ENCODE measurements around the gene GARIN1A. TPM values are rescaled to one million over a fixed set of nuclear protein-coding genes. Genes with fewer than 3 reads are reported as not detected.

The GARIN1A gene
- total and polyA plus RNA-seq, 12 donors = 0.28 to 6.4 (median 2.3) TPM

DNA sequence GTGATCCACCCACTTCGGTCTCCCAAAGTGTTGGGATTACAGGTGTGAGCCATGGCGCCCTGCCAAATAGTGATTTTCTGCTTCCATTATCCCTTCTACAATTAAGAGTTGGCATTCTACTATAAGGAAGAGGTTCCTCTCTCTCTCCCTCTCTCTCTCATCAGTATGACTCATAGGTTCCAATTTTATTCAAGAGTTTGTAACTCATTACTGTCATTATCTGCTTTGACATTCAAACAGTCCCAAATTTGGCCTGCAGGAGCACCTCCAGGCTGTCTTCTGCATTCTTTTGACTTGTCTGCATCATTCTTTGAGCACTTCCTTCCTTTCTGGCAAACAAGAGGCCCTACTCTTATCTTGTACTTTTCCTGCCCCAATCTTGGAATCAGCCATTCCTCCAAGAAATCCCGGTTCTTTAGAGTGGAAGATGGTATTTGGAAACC lies 33.8 kb downstream of the GARIN1A start:
- WGBS, 4 donors = 77 to 82% (median 80%) methylated on average over 3 of the region's 3 CpGs
- Histone ChIP-seq H3K4me3 (no peak overlapping the region), H3K27me3 (no peaks in the 10 kb centered on the region), H3K9me3 (replicated peaks in 1 of 3) (no peaks in the 10 kb centered on the region), H3K27ac (no peak overlapping the region), H3K4me1 (replicated peaks in 1 of 2) (no peaks in the 10 kb centered on the region), H3K36me3 (replicated peaks in 1 of 2) (no peaks in the 10 kb centered on the region)
- intact Hi-C loops (cut with DNase I) = no loop called here
- no peak for DNase-seq
- TF ChIP-seq, protein P1, sequence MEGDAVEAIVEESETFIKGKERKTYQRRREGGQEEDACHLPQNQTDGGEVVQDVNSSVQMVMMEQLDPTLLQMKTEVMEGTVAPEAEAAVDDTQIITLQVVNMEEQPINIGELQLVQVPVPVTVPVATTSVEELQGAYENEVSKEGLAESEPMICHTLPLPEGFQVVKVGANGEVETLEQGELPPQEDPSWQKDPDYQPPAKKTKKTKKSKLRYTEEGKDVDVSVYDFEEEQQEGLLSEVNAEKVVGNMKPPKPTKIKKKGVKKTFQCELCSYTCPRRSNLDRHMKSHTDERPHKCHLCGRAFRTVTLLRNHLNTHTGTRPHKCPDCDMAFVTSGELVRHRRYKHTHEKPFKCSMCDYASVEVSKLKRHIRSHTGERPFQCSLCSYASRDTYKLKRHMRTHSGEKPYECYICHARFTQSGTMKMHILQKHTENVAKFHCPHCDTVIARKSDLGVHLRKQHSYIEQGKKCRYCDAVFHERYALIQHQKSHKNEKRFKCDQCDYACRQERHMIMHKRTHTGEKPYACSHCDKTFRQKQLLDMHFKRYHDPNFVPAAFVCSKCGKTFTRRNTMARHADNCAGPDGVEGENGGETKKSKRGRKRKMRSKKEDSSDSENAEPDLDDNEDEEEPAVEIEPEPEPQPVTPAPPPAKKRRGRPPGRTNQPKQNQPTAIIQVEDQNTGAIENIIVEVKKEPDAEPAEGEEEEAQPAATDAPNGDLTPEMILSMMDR (IDR thresholded peaks at IDR 0.05) = no peak
- no peak for TF ChIP-seq POLR2A (IDR thresholded peaks at IDR 0.05)

GRCh38 chr7:128707752-128708151 lies 35.7 kb downstream of the GARIN1A start:
- DNase-seq = no peak
- Histone ChIP-seq H3K36me3 (replicated peaks in 1 of 2) (no peaks in the 10 kb centered on the region), H3K27ac (no peak overlapping the region), H3K4me1 (replicated peaks in 1 of 2) (no peaks in the 10 kb centered on the region), H3K9me3 (replicated peaks in 1 of 3) (no peaks in the 10 kb centered on the region), H3K27me3 (no peaks in the 10 kb centered on the region), H3K4me3 (no peak overlapping the region)
- 67 to 95% (median 91%) methylated on average over 1 of the region's 1 CpG for WGBS, 4 donors
- TF ChIP-seq, protein P1 (IDR thresholded peaks at IDR 0.05) = no peak
- TF ChIP-seq POLR2A (IDR thresholded peaks at IDR 0.05) = no peak
- intact Hi-C loops (cut with DNase I) = no loop called here

DNA sequence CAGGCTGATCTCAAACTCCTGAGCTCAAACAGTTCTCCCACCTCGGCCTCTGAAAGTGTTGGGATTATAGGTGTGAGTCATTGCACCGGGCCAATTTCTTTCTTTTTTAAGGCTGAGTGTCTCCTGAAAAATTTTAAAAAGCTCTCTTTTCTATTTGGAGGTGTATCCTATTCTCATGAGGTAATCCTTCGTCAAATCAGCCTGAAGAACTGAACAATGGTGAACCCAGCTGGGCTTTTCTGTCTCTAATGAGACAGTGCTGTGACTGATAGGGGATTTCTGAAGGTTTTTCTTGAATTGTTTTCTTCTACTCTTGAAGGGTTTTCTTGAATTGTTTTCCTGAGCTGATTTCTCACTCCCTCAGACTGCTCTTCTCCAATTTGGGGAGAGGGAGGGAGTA lies 36.1 kb downstream of the GARIN1A start:
- Histone ChIP-seq H3K4me3 (no peak overlapping the region), H3K9me3 (replicated peaks in 1 of 3) (no peaks in the 10 kb centered on the region), H3K27ac (no peak overlapping the region), H3K36me3 (replicated peaks in 1 of 2) (no peaks in the 10 kb centered on the region), H3K4me1 (replicated peaks in 1 of 2) (no peaks in the 10 kb centered on the region), H3K27me3 (no peaks in the 10 kb centered on the region)
- DNase-seq = no peak
- 93 to 95% (median 93%) methylated on average over 3 of the region's 3 CpGs for WGBS, 4 donors
- intact Hi-C loops (cut with DNase I) = no loop called here
- TF ChIP-seq, protein P1 (IDR thresholded peaks at IDR 0.05) = no peak
- TF ChIP-seq POLR2A (IDR thresholded peaks at IDR 0.05) = no peak

GRCh38 chr7:128708824-128709223 lies 36.7 kb downstream of the GARIN1A start:
- TF ChIP-seq, protein P1 (IDR thresholded peaks at IDR 0.05) = no peak
- TF ChIP-seq POLR2A (IDR thresholded peaks at IDR 0.05) = no peak
- H3K4me3 ChIP-seq = no peak overlapping the region
- intact Hi-C loops (cut with DNase I) = no loop called here

More at GRCh38 chr7:128708824-128709223, 36.7 kb downstream of the GARIN1A start:
- no peaks in the 10 kb centered on the region for H3K27me3 ChIP-seq
- H3K27ac ChIP-seq = no peak overlapping the region
- DNase-seq = no peak
- WGBS, 4 donors = 78 to 86% (median 82%) methylated on average over 3 of the region's 3 CpGs
- no peaks in the 10 kb centered on the region for H3K9me3 ChIP-seq (replicated peaks in 1 of 3)
- H3K36me3 ChIP-seq (replicated peaks in 1 of 2) = no peaks in the 10 kb centered on the region
- H3K4me1 ChIP-seq (replicated peaks in 1 of 2) = no peaks in the 10 kb centered on the region

Data from adrenal gland (tissue), 12 donors.